Upper lobe of left lung (tissue), 6 donors: ENCODE measurements around the gene MSANTD3. TPM values are rescaled to one million over a fixed set of nuclear protein-coding genes. Genes with fewer than 3 reads are reported as not detected.

ENCODE experiments used
- ATAC-seq, 2 donors: fragments of 200-7000 bp; cut with Tn5 transposase; one replicate each; pipeline ENCODE4 v1.9.1; 2022; ENCODE audit warnings: mild to moderate bottlenecking in 2 of 2, moderate library complexity in 2 of 2; ENCODE audit not compliant: low FRiP score in 2 of 2
- DNase-seq, 2 donors: peaks; one replicate each; pipeline ENCODE4 v3.0.0-alpha.2; 2019 to 2020
- H3K27ac ChIP-seq, 4 donors: fragments of 200-600 bp; sonication (generic); one replicate each; pipeline ENCODE4 v1.5.1; 2016 to 2019
- H3K27me3 ChIP-seq, 4 donors: fragments of 200-600 bp; sonication (generic); one replicate each; pipeline ENCODE4 v1.5.1; 2017 to 2019
- H3K36me3 ChIP-seq, 4 donors: fragments of 200-600 bp; sonication (generic); one replicate each; pipeline ENCODE4 v1.5.1; 2016 to 2019
- H3K4me1 ChIP-seq, 4 donors: fragments of 200-600 bp; sonication (generic); one replicate each; pipeline ENCODE4 v1.5.1; 2018 to 2019
- H3K4me3 ChIP-seq, 4 donors: fragments of 200-600 bp; sonication (generic); one replicate each; pipeline ENCODE4 v1.5.1; 2017 to 2019; ENCODE audit warnings: mild to moderate bottlenecking in 2 of 4, moderate library complexity in 1 of 4
- H3K9me3 ChIP-seq, 4 donors: fragments of 200-600 bp; sonication (generic); one replicate each; pipeline ENCODE4 v1.5.1; 2018 to 2019
- EP300 ChIP-seq, 4 donors: sonication (generic); formaldehyde crosslinking; IDR thresholded peaks; one replicate each; pipeline ENCODE4 v1.5.1; 2017; ENCODE audit warnings: antibody characterized with exemption in 4 of 4, control low read depth in 2 of 4
- POLR2A ChIP-seq, 4 donors: fragments of 450-650 bp; IDR thresholded peaks; one replicate each; pipeline ENCODE4 v1.5.1; 2016 to 2017; ENCODE audit warnings: antibody characterized with exemption in 4 of 4, mild to moderate bottlenecking in 2 of 4
- POLR2AphosphoS5 ChIP-seq, 2 donors: sonication (generic); formaldehyde crosslinking; IDR thresholded peaks; one replicate each; pipeline ENCODE4 v1.5.1; 2017; ENCODE audit warnings: antibody characterized with exemption in 2 of 2
- WGBS, 2 donors: methylation state at CpG; one replicate each; pipeline ENCODE4 v1.1.5; 2017 to 2018; 5-methylcytosine and 5-hydroxymethylcytosine counted together
- total RNA-seq, 6 donors: library from RNA; depleted of rRNA in 4 of 6; stranded (reverse); fragments of >200 nt in 4 of 6; gene quantifications; one replicate each; pipeline versions ENCODE4 v1.1.0 to v1.2.1, GENCODE V29; 2016 to 2021
- TF ChIP-seq, protein P1 (sequence below), 6 experiments: fragments of 450-650 bp in 4 of 6; fragments of 200-600 bp in 2 of 6; sonication (generic) in 2 of 6; IDR thresholded peaks; one replicate each; pipeline ENCODE4 v1.5.1; 2016 to 2019; ENCODE audit warnings: antibody characterized with exemption in 6 of 6
- donor health status: DM: no; HTN: no; CAD: no; lungs with moderate emphysema.
- donor health status: DM: no; HTN: yes; CAD: no; lungs with severe emphysema.

The MSANTD3 gene
- total RNA-seq, 6 donors from 2014 or later: 13.6 to 28.3 (median 23.0) TPM

DNA sequence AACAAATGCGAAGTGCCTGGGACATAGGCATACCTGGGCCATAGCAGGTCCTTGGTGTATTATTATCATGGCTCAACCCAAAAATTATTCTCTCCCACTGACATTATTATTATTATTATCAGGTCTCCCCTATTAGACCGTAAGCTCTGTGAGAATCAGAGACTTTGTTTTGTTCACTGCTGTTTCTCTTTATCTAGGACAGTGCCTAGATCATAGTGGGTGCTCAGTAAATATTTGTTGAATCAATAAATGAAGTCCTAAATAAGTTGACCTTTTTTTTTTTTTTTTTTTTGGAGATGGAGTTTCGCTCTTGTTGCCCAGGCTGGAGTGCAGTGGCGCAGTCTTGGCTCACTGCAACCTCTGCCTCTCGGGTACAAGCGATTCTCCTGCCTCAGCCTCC lies 41.1 kb downstream of the MSANTD3 start:
- H3K36me3 ChIP-seq: no peaks in the 10 kb centered on the region
- H3K27me3 ChIP-seq: peaks cover 0 to 6% (median 3%) of the 10 kb centered on the region in 4 donors
- DNase-seq (no peak), ATAC-seq (no peak)
- TF ChIP-seq, protein P1, sequence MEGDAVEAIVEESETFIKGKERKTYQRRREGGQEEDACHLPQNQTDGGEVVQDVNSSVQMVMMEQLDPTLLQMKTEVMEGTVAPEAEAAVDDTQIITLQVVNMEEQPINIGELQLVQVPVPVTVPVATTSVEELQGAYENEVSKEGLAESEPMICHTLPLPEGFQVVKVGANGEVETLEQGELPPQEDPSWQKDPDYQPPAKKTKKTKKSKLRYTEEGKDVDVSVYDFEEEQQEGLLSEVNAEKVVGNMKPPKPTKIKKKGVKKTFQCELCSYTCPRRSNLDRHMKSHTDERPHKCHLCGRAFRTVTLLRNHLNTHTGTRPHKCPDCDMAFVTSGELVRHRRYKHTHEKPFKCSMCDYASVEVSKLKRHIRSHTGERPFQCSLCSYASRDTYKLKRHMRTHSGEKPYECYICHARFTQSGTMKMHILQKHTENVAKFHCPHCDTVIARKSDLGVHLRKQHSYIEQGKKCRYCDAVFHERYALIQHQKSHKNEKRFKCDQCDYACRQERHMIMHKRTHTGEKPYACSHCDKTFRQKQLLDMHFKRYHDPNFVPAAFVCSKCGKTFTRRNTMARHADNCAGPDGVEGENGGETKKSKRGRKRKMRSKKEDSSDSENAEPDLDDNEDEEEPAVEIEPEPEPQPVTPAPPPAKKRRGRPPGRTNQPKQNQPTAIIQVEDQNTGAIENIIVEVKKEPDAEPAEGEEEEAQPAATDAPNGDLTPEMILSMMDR (IDR thresholded peaks at IDR 0.05): no peak
- TF ChIP-seq POLR2A (IDR thresholded peaks at IDR 0.05) (no peak), POLR2AphosphoS5 (IDR thresholded peaks at IDR 0.05) (no peak), EP300 (IDR thresholded peaks at IDR 0.05) (no peak)
- H3K4me1 ChIP-seq: peaks cover 0 to 6% (median 2%) of the 10 kb centered on the region in 4 donors
- H3K9me3 ChIP-seq: no peaks in the 10 kb centered on the region
- no peak overlapping the region for H3K4me3 ChIP-seq
- no peak overlapping the region for H3K27ac ChIP-seq
- WGBS, 2 donors: 80 to 98% methylated on average over 6 of the region's 6 CpGs

DNA sequence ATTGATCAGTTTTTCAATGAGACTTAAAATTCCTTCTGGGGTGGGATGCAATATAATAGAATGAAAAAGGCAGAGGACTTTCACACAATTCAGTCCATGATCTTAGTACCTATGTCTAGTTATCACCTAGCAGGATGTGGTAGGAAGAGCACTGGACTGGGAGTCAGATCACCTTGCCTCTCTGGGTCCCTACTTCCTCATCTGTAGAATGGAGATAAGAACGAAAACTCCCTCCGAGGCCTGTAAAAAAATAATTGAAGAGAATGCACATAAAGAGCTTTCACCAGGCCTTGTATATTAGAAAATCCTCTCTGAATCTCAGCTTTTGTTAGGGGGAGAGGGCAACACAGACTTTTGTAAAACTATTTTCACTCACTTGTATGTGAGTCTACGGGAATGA lies 45.3 kb downstream of the MSANTD3 start:
- DNase-seq: no peak
- Histone ChIP-seq H3K4me3 (no peak overlapping the region), H3K27ac (no peak overlapping the region), H3K9me3 (no peaks in the 10 kb centered on the region), H3K36me3 (no peaks in the 10 kb centered on the region), H3K27me3 (peaks cover 0 to 14% (median 6%) of the 10 kb centered on the region in 4 donors), H3K4me1 (peaks cover 6 to 21% (median 8%) of the 10 kb centered on the region in 4 donors)
- TF ChIP-seq POLR2AphosphoS5 (IDR thresholded peaks at IDR 0.05): no peak
- no peak for TF ChIP-seq POLR2A (IDR thresholded peaks at IDR 0.05)
- TF ChIP-seq, protein P1 (IDR thresholded peaks at IDR 0.05): no peak
- TF ChIP-seq EP300 (IDR thresholded peaks at IDR 0.05): no peak
- WGBS, 2 donors: 42 to 74% methylated on average over 3 of the region's 3 CpGs
- no peak for ATAC-seq

DNA sequence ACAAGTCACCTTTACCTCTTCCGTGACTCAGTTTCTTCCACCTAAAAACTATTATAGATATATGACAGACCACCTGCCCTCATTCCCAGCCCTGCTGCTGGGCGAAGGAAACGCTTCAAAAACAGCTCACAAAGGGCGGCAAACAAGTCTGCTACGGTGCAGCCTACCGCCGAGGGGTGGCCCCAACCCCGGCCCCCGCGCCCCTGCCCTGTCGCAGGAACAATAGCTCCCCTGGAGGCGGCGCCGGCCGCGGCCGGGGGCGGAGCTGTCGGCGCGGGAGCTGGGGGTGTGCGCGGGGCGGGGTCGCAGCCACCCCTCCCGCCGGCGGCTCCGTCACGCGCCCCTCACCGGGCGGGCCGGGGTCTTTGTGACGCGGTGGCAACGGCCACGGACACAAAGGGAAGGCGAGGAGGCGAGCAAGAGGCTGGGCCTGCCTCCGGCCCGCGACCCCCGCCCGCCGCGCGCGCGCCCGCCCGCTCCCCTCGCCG lies 45.9 kb downstream of the MSANTD3 start, which contains the start of gene TMEFF1:
Gene TMEFF1 (plus strand): TSS at position 362 of the 488 bp plus-strand sequence. CDS start 396 bp downstream, outside the sequence.
- Histone ChIP-seq H3K9me3 (no peaks in the 10 kb centered on the region), H3K27me3 (peaks cover 0 to 14% (median 6%) of the 10 kb centered on the region in 4 donors), H3K4me1 (peaks cover 6 to 21% (median 8%) of the 10 kb centered on the region in 4 donors), H3K27ac (no peak within 1 kb of the TSS), H3K36me3 (no peaks in the 10 kb centered on the region), H3K4me3 (peak within 1 kb of the TSS; percentile 11 to 66 (median 48))
- TF ChIP-seq, protein P1 (IDR thresholded peaks at IDR 0.05): peak in 1 of 6 experiments; percentile 14
- no peak for TF ChIP-seq EP300 (IDR thresholded peaks at IDR 0.05)
- no peak for TF ChIP-seq POLR2AphosphoS5 (IDR thresholded peaks at IDR 0.05)
- DNase-seq (peak in 1 of 2 donors; percentile 91), ATAC-seq (peak in 1 of 2 donors; percentile 64)
- 5 to 43% methylated on average over 1 to 18 of the region's 54 CpGs for WGBS, 2 donors

DNA sequence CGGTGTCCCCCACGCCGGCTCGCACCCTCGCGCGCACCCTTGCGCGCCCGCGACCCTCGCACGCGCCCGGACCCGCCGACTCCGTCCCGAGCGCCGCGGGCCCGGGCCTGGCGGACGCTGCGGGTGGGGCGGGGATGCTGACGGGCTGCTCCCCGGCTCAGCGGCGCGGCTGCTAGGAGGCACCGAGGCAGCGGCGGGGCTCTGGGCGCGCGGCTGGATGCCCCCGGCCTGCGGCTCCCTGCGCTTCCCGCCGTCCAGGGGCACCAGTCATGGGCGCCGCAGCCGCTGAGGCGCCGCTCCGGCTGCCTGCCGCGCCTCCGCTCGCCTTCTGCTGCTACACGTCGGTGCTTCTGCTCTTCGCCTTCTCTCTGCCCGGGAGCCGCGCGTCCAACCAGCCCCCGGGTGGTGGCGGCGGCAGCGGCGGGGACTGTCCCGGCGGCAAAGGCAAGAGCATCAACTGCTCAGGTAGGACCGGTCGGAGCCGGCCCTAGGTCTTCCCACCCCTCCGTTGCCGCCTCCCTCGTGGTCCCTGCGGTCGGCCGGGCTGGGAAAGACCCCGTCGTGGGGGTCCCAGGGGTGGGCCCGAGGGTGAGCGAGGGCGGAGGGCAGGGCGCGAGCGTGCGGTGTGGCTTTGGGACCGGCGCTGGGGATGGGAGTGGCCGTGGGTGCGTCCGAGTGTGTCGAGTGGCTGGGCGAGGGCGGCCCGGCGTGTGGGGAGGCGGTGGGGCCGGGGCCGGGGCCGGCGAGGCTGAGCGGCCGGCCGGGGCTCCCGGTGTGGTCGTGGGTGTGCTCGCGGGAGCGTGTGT lies 46.5 kb downstream of the MSANTD3 start:
- H3K9me3 ChIP-seq: no peaks in the 10 kb centered on the region
- ATAC-seq: peak; percentile 34 to 73
- H3K4me1 ChIP-seq: peaks cover 6 to 21% (median 8%) of the 10 kb centered on the region in 4 donors
- peaks cover 0 to 14% (median 6%) of the 10 kb centered on the region in 4 donors for H3K27me3 ChIP-seq
- no peaks in the 10 kb centered on the region for H3K36me3 ChIP-seq
- DNase-seq: peak in 1 of 2 donors; percentile 88
- WGBS, 2 donors: 0 to 2% methylated on average over 23 to 54 of the region's 108 CpGs
- H3K27ac ChIP-seq: no peak overlapping the region
- TF ChIP-seq, protein P1 (IDR thresholded peaks at IDR 0.05): no peak
- TF ChIP-seq POLR2AphosphoS5 (IDR thresholded peaks at IDR 0.05) (no peak), EP300 (IDR thresholded peaks at IDR 0.05) (no peak), POLR2A (IDR thresholded peaks at IDR 0.05) (no peak)
- H3K4me3 ChIP-seq: peak overlapping the region; percentile 11 to 66 (median 48)
